HG02943 (cell line): ENCODE results near the gene HIBCH.
"Not testable (repeated sequence)": the region's sequence is repeated elsewhere in the genome, so short reads cannot be mapped to it uniquely, and the experiment has no call there.

Source experiments
- ATAC-seq: cut with Tn5 transposase; IDR thresholded peaks from one replicate; pipeline ENCODE4 v1.9.1; 2021; ENCODE audit warnings: mild to moderate bottlenecking, low read depth, moderate library complexity; ENCODE audit not compliant: unreplicated experiment

Gene HIBCH

DNA sequence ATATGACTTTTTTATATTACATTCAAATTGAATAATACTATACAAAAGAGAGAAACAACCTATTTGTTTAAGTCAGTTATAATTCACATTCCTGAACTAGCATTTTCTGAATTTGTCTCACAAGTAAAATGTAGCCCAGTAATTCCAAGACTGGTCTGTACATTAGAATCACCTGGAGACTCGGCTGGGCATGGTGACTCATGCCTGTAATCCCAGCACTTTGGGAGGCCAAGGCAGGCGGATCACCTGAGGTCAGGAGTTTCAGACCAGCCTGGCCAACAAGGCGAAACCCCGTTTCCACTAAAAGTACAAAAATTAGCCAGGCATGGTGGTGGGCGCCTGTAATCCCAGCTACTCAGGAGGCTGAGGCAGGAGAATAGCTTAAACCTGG lies 7.0 kb downstream of the HIBCH start:
- ATAC-seq, result not testable (repeated sequence)

DNA sequence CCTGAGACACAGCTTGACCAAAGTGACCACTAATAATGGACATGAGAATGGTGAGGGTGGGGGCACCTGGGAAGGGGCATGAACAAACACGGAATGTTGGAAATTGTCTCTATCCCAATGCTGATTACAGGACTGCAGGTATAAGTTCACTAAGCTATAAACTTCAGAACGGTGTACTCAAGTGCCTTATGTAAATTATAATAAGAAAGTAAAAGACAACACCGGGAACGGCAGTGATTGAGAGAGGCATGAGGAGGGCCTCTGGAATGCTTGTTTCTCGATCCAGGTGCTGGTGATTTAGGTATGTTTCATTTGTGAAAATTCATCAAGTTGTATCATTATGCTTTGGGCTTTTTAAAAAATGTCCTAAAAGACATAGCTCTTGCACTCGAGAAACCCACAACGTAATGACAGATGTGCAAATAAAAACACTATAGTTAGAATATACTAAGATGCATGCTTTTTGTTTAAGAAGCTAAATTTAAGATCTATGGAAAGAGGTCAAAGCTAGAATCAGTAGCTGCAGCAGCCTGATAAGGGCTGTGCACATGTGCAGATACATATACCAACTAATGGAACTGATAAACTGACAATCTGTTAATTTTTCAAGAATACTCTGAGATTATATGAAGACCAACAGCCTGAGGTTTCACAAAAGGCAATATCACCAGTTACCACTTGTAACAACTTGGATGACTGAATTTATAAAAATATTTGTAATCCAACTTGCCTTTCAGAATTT lies 7.6 kb downstream of the HIBCH start:
- no peak for ATAC-seq

DNA sequence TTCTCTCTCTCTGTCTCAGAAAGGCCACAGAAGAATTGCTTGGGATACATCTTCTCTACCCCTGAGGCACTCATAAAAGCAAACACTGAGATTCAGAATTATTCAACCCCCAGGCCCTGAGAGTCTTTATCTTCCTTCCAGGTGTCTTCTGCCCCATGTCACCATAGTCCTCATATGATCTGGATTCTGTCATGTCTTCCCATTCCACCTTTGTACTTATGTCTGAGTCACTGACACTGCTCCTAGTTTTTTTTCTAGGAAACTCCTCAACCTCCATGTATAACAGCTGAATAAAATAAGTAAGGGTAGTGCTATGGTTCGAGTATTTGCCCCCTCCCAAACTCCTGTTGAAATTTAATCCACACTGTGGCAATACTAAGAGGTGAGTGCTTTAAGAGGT lies 11.6 kb downstream of the HIBCH start:
- no peak for ATAC-seq

DNA sequence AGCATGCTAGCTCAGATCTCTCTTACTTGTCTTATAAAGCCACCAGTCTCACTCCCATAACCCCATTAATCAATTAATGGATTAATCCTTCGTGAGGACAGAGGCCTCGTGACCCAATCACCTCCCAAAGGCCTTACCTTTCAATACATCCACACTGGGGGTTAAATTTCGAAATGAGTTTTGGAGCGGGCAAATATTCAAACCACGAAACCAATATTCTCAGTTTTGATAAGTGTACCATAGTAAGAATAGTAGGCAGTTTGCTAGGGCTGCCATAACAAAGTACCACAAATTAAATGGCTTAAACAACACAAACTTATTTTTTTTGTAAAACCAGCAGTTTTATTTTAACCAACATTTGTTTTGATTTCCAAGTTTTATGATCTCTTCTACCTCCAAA lies 15.2 kb downstream of the HIBCH start:
- ATAC-seq, result no peak

DNA sequence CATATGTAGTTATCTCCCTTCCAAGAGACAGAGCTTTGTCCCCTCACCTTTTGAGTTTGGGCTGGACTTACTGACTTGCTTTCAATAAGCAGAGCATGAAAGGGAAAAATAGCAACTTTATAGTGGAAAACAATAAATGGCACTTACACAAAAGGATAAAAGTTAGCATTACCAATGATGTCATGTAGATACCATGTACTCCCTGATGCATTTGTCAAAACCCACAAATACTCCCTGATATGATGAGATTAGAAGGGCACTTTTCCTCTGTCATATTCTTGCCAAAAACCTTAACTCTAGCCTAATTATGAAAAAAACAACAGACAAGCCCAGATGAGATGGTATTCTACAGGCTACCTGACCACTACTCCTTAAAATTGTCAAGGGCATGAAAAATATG lies 16.0 kb downstream of the HIBCH start:
- ATAC-seq, result no peak

DNA sequence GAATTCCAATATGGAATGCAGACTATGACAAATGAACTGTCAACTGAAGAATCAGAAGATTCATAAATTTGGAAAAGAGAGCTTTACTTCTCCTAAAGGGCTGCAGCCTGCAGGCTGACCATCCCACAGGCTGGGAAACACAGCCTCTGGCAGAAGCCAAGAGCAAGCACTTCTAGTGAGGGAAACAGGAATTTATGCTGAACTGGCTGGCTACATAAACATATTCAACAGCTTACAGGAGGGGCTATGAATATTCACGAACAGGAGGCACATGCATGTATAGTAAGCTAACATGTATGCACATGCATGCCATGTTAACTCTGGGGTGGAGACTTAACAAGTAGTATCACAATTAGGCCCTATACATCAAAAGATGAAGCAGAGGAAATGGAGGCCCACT lies 17.6 kb downstream of the HIBCH start:
- ATAC-seq, result no peak

DNA sequence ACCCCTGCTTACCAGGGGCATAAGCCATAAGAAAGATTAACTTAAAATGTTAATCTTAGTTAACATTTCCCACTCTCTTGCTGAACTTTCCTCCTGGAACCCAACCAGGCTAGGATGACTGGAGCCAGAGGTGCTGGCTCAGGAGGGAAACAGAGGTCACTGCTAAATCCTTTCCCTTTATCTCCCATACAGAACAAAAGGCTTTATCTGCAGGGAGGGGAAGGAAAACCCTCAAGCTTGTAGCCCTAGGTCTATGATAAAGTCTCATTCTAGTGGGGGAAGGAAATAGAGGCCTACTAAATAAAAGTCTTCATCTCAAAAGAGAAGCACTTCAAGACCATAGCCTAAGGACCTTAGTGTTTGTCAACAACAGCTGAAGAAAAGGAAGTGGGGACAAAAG lies 18.6 kb downstream of the HIBCH start:
- ATAC-seq, result no peak

DNA sequence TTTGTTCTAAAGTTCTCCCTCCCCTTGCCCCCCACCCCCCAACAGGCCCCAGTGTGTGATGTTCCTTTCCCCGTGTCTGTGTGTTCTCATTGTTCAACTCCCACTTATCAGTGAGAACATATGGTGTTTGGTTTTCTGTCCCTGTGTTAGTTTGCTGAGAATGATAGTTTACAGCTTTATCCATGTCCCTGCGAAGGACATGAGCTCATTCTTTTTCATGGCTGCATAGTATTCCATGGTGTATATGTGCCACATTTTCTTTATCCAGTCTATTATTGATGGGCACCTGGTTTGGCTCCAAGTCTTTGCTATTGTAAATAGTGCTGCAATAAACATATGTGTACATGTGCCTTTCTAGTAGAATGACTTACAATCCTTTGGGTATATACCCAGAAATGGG lies 21.7 kb downstream of the HIBCH start:
- not testable (repeated sequence) for ATAC-seq

DNA sequence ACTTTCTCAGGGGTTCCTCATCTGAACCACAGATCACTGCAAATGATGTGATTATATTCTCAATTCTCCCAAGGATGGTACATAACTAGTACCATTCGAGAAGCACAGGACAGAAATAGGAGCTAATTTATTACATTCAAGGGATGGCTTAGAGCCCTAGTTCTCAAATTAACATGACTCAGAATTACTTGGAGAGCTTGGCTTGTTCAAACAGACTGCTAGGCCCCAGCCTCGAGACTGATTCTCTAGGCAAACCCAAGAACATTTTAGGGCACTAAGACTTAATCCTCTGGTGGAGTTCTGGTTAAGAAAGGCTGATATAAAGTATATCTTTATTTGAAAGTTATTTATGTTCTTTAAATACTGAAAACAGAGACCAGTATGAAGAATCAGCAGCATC lies 35.8 kb downstream of the HIBCH start:
- ATAC-seq, result no peak

DNA sequence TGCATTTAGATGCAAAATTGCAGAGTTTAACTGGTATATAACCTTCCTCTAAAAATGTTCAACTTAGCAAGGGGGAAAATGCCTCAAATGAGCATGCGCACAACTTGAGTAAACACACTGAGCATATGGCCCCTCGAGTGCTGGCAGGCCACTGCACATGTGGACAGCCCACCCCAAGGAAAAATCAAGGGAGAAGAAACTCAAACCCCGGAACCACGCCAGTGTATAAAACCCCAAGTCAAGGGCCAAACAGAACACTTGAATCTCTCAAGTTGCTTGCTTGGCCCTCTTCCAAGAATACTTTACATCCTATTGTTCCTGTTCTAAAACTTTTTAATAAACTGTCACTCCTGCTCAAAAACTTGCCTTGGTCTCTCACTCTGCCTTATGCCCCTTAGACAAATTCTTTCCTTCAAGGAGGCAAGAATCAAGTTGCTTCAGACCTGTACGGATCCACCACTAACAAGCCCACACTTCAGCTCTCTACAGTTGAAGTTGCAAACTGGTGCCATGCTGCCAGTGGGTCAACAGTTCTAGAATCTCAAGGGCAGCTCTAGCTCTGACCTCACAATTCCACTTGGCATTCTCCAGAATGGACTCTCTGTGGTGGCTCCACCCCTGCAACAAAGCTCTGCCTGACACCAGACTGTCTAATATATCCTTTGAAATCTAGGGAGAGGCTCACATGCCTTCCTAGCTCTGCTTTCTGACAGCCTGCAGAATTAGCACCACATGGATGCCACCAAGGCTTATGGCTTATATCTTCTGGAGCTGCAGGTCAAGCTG lies 38.9 kb downstream of the HIBCH start:
- ATAC-seq, result no peak

DNA sequence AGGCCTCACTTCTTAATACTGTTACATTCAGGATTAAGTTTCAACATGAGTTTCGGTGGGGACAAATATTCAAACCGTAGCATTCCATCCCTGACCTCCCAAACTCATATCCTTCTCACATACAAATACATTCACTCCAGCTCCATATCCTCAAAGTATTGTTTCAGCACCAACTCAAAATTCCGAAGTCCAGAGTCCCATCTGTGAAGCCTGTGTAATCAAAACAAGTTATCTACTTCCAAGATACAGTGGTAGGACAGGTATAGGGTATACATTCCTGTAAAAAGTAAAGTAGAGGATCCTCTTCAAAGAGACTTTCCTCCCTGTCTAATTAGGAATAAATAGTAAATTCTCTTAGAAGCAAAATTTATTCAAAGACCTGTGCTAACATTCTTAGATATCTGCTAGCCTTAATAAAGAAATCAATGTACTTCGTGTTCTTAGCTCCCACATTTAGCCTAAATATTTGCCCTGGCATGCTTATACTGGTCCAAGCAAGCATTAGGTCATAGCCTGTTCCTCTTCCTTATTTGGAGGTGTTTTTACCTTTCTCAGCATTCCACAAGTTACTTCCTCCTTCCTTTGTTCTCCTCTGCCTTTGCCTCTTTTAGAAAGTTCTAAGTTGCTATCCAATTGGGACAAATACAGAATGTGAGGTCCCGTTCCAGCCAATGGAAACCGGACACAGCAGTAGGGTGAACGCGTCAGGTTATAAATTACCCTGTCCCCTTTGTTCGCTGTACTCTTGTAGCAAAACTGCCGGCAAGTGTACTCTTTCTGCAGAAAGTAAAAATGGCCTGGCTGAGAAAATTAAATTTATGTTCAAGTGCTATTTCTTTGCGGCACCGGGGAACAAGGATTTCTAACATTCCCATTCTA lies 40.1 kb downstream of the HIBCH start:
- ATAC-seq, result not testable (repeated sequence)

DNA sequence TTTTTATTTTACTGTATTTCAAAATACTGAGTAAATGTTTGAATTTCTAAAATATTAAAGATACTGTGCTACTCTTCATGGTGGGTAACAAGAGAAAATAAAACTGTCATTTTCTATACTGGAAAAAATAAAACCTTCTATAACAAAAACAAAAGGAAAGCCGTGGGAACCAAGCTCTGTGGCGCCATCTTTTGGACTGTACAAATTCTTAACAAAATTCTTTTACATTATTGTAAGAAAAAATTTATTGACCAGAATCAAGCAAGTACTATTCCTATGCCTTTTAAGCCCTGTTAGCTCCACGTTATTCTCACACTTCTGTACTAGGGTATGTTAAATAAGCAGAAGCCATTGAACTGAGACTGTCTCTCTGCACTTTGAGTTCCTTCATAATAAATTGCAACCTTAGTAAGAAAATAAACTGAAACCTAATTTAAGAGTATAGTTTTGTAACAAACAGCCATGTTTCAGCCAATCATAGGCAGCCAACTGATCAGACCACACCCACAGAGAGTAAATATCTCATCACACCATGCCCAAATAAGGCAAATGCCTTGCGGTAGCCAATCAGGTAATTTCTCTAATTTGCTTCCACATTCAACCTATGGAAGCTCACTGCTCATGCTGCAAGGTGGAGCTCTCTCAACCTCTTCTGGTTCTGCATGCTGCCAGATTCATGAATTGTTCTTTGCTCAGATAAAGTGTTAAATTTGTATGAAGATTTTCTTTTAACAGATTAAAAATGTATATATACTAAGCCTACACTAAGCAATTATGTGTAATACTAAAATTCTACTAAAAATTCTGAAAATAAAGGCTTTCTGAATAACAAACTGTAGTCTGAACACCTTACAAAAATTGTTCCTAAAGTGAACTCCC lies 42.2 kb downstream of the HIBCH start:
- ATAC-seq, result no peak

DNA sequence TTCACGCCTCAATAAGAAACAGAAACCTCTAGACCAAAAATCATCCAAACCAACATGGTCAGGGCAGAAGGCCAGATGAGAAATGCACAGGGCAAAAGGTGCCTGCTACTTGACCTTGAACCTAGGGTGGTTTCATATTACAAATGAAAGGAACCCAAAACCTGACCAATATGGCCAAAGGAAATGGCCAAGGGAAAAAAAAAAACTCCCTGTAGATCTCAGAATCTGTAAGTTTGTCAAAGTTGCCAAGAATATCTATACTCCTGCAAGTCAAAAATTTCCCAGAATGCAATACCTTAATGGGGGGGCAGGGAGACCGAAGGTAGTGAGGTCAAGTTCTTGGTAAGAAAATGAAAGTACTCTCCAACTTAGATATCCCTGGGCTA lies 47.2 kb downstream of the HIBCH start:
- ATAC-seq, result no peak

DNA sequence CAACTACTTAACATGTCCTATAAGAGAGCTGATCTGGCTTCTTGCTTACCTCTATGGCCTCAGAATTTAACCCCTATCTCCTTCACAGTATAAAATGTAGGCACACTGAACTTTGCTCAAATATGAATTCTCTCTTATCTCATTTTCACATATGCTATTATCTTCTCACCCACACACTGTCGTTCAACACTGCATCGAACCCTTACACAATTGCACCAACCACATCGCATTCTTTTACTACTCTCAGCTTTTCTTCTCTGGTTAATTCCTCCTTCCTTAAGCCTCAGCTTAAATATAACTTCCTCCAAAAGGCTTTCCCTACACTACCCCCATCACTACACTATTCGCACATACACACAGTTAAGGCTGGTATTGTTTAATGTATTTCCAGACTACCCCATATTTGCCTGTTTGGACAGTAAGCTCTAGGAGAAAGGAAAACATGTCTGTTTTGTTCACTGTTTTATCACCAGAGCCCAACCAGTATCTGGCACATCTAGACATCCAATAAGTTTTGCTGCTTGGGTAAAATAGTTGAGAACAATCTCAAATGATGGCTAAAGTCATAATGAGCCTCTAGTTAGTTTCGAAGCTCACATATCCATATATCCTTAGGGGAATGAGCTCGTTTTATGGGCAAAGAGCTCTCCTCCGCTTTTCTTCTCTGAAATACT lies 47.7 kb downstream of the HIBCH start:
- no peak for ATAC-seq

DNA sequence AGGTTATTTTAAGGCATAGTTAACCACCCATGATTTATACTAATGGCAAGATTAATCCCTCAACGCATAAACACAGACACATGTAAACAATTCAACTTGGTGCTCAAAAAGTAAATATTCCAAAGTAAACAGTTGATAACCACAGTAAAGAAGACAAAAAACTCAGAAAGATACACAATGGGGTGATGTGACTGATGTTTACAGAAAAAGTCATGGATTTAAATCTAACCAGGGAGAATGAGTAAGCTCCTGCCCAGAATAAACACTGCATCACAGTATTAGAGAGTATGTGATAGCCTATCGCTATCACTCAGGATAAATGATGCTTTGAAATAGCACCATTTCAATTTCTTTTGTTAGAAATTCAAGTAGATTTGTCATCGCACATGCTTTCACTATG lies 49.3 kb downstream of the HIBCH start:
- no peak for ATAC-seq

DNA sequence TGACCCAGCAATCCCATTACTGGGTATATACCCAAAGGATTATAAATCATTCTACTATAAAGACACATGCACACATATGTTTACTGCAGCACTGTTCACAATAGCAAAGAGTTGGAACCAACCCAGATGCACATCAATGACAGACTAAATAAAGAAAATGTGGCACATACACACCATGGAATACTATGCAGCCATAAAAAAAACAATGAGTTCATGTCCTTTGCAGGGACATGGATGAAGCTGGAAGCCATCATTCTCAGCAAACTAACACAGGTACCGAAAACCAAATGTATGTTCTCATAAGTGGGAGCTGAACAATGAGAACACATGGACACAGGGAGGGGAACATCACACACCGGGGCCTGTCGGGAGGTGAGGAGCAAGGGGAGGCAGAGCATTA lies 49.9 kb downstream of the HIBCH start:
- not testable (repeated sequence) for ATAC-seq

DNA sequence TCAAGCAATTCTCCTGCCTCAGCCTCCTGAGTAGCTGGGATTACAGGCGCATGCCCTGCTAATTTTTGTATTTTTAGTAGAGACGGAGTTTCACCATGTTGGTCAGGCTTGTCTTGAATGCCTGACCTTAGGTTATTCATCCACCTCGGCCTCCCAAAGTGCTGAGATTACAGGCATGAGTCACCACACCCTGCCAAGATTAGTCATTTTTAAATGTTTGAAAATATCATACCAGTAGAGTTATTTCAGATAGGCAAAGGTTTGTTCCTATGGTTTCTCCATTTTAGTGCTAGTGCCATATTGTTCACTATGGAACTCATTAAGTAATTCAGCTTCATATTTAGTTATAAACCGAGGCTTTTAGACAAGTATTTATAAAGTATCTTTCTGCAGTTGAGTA lies 52.3 kb downstream of the HIBCH start:
- ATAC-seq, result no peak

DNA sequence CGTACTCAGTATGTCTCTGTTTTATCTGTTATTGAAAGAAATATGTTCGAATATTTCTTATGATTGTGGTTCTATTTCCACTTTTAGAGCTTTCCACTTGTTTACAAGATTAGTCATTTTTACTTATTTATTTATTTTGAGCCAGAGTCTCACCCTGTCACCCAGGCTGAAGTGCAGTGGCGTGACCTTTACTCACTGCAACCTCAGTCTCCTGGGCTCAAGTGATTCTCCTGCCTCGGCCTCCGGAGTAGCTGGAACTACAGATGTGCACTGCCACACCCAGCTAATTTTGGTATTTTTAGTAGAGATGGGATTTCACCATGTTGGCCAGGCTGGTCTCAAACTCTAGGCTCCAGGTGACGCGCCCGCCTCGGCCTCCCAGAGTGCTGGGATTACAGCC lies 53.3 kb downstream of the HIBCH start:
- no peak for ATAC-seq

DNA sequence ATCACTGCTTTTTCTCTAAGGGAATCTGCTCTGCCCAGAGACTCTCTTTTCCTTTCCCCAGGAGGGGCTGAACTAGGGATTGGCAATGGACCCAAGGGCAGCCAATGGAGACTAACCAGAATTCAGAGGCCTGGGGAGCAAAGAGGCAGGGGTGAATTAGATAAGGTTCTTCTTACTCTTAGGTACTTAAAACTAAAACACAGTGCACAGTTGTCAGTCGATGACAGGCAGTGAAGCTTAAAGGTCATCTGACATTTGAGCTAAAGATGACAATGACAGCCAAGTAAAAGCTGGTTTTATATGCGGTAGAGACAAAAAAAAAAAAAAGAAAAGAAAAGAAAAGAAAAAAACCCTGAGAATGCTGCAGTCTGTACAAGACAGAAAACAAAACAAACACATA lies 57.8 kb downstream of the HIBCH start:
- ATAC-seq, result no peak

DNA sequence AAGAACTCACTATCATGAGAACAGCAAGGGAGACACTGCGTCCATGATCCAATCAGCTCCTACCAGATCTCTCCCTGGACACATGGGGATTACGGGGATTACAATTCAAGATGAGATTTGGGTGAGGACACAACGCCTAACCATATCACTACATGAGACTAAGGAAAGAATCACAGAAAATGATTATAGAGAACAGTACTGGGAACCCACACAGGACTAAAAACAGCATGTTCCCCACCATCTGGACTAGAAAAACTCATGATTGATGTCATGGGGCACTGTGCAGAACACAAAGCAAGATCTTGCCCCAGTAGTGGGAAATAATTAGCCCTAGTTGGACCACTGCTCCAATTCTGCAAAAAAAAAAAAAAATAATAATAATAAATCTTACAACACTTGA lies 63.5 kb downstream of the HIBCH start:
- ATAC-seq, result no peak
